ENCODE results near the gene TNRC18. TPM values are rescaled to one million over a fixed set of nuclear protein-coding genes. Genes with fewer than 3 reads are reported as not detected.
"Not testable (repeated sequence)": the region's sequence is repeated elsewhere in the genome, so short reads cannot be mapped to it uniquely, and the experiment has no call there.

Gene TNRC18
- total and polyA plus RNA-seq, 12 donors = 10.1 to 42.3 (median 30.3) TPM

DNA sequence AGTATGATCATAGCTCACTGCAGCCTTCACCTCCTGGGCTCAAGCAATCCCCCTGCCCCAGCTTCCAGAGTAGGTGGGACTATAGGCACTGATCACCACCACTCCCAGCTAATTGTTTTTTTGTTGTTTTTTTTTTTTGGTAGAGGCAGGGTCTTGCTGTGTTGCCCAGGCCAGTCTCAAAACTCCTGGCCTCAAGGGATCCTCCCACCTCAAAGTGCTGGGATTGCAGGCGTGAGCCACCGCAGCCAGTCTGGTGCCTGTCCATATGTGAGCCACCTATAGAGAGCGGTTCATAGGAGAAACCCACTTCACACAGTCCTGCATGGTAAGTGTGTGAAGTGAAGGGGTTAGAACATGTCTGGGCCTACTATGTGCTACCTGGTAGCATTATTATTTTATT, 93.3 kb downstream of the TNRC18 start:
- DNase-seq (no peak), ATAC-seq (no peak)
- Histone ChIP-seq H3K4me3 (no peak overlapping the region), H3K9me3 (no peaks in the 10 kb centered on the region), H3K27ac (no peak overlapping the region), H3K36me3 (peaks cover 0 to 97% (median 29%) of the 10 kb centered on the region in 9 donors), H3K27me3 (no peaks in the 10 kb centered on the region), H3K4me1 (peaks cover 0 to 12% (median 0%) of the 10 kb centered on the region in 9 donors)
- intact Hi-C loops (cut with DNase I) = loop anchor here in 1 of 10 donors (10.0 kb wide), 1 partner anchor 95 kb away; no protein-coding TSS in a partner anchor
- 95 to 100% methylated on average over 3 of the region's 3 CpGs for WGBS, 2 donors
- TF ChIP-seq, protein P1, sequence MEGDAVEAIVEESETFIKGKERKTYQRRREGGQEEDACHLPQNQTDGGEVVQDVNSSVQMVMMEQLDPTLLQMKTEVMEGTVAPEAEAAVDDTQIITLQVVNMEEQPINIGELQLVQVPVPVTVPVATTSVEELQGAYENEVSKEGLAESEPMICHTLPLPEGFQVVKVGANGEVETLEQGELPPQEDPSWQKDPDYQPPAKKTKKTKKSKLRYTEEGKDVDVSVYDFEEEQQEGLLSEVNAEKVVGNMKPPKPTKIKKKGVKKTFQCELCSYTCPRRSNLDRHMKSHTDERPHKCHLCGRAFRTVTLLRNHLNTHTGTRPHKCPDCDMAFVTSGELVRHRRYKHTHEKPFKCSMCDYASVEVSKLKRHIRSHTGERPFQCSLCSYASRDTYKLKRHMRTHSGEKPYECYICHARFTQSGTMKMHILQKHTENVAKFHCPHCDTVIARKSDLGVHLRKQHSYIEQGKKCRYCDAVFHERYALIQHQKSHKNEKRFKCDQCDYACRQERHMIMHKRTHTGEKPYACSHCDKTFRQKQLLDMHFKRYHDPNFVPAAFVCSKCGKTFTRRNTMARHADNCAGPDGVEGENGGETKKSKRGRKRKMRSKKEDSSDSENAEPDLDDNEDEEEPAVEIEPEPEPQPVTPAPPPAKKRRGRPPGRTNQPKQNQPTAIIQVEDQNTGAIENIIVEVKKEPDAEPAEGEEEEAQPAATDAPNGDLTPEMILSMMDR (IDR thresholded peaks at IDR 0.05) = no peak

DNA sequence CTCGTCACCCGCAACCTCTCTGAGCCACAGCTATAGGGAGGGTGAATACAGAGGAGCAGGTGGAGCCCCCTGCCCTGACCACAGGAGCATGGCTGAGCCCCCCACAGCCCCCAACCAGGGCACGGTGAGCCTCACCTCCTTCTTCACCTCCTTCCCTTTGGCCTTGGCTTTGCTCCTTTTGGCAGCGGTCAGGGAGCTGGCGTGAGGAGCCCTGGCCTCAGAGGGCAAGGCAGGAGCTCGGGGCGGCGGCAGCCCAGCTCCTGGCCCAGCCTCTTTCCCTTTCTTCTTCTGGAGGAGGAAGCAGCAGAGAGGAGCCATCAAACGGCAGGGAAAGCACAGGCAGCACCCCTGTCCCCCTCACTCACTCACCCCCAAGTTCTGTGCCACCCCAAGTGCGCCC, 98.7 kb downstream of the TNRC18 start:
- WGBS, 2 donors = 93 to 95% methylated on average over 10 of the region's 10 CpGs
- H3K27ac ChIP-seq = no peak overlapping the region
- intact Hi-C loops (cut with DNase I) = no loop called here
- peaks cover 0 to 9% (median 0%) of the 10 kb centered on the region in 9 donors for H3K4me1 ChIP-seq
- no peak for ATAC-seq
- no peaks in the 10 kb centered on the region for H3K27me3 ChIP-seq
- no peak overlapping the region for H3K4me3 ChIP-seq
- no peak for DNase-seq
- TF ChIP-seq, protein P1 (IDR thresholded peaks at IDR 0.05) = no peak
- H3K36me3 ChIP-seq = peaks cover 0 to 97% (median 35%) of the 10 kb centered on the region in 9 donors
- no peaks in the 10 kb centered on the region for H3K9me3 ChIP-seq

DNA sequence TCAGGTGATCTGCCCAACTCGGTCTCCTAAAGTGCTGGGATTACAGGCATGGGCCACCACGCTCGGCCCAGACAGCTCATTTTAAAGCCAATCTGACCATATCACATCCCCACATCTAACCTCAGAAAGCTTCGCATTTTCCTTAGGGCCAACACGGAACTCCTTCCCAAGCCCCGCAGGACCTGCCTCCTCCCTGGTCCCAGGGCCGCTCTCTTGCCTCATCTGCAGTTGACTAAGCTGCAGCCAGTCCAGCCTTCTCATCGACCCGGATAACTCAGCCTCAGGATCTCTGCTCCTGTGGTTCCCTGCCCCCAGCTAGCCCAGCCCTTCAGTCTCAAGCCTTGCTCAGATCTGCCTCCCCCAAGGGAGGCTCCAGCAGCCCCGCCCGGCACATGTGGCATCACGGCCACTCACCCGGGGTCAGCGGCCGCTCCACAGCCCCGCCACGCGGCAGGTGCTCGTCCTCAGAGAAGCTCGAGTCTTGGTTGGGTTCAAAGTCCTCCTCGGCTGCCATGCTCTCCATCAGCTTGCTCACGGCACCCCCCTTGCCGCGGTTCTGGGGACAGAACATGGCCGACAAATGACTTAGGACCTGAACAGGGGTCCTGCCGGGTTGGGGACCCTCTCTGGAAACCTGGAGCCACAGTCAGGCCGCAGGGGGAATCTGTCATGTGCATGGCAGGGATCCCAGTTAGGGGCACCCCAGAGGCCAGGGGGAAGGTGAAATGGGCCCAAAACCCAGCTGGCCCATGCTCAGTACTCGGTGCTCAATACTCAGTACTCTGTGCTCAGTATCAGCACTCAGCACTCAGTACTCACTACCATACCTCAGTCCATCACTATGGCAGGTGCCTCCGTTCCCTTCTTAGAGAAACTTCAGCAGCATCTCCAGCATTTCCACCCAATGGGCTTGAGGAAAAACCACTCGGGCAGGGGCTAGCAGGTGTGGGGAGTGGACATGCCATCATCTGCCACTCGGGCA, 99.5 kb downstream of the TNRC18 start:
- ATAC-seq; H3K4me3 ChIP-seq; DNase-seq; H3K27me3 ChIP-seq; H3K4me1 ChIP-seq; H3K9me3 ChIP-seq; intact Hi-C loops (cut with DNase I); H3K27ac ChIP-seq: not testable (repeated sequence)
- WGBS, 2 donors = 89 to 93% methylated on average over 29 to 30 of the region's 31 CpGs
- peaks cover 0 to 97% (median 40%) of the 10 kb centered on the region in 9 donors for H3K36me3 ChIP-seq

- peaks cover 0 to 19% (median 11%) of the 10 kb centered on the region in 11 donors for H3K9me3 ChIP-seq
- WGBS, 2 donors = 83 to 86% methylated on average over 28 to 29 of the region's 29 CpGs
- intact Hi-C loops (cut with DNase I) = no loop called here
- H3K27ac ChIP-seq = no peak overlapping the region
- H3K36me3 ChIP-seq = peaks cover 0 to 97% (median 46%) of the 10 kb centered on the region in 9 donors
- H3K27me3 ChIP-seq = no peaks in the 10 kb centered on the region
- H3K4me3 ChIP-seq = no peak overlapping the region
- peaks cover 0 to 5% (median 0%) of the 10 kb centered on the region in 9 donors for H3K4me1 ChIP-seq
- DNase-seq (no peak), ATAC-seq (no peak)
- TF ChIP-seq, protein P1 (IDR thresholded peaks at IDR 0.05) = no peak
Measured at GRCh38 chr7:5322621-5323410, 100.8 kb downstream of the TNRC18 start.
